Measurements from ENCODE around the gene SLC8A1.

DNA sequence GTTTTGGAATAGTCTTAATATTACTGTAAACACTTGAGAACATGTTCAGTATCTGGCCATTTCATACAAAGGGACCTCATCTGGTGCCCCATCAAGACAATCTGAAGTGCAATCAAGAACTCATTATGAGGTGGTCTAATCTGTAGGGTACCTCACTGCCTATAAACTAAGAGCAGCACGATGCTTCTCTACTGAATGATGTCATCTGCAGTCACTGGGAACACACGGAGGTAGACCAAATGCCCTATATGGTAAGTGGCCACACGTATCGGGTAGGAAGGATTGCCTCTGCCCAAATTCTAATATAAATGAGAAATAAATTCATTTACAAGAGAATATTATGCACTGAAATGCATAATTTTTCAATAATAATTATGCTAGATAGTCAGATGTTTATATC lies 90.4 kb downstream of the SLC8A1 start:
- TF ChIP-seq, protein P1, sequence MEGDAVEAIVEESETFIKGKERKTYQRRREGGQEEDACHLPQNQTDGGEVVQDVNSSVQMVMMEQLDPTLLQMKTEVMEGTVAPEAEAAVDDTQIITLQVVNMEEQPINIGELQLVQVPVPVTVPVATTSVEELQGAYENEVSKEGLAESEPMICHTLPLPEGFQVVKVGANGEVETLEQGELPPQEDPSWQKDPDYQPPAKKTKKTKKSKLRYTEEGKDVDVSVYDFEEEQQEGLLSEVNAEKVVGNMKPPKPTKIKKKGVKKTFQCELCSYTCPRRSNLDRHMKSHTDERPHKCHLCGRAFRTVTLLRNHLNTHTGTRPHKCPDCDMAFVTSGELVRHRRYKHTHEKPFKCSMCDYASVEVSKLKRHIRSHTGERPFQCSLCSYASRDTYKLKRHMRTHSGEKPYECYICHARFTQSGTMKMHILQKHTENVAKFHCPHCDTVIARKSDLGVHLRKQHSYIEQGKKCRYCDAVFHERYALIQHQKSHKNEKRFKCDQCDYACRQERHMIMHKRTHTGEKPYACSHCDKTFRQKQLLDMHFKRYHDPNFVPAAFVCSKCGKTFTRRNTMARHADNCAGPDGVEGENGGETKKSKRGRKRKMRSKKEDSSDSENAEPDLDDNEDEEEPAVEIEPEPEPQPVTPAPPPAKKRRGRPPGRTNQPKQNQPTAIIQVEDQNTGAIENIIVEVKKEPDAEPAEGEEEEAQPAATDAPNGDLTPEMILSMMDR (IDR thresholded peaks at IDR 0.05): no peak
- no peak for TF ChIP-seq POLR2A (IDR thresholded peaks at IDR 0.05)
